CD4-positive, alpha-beta T cell treated with Interleukin-15 for 1 hour (primary cell): ENCODE measurements around the gene ABLIM1.

Experiments
- DNase-seq: peaks from one replicate; pipeline ENCODE4 v3.0.0-alpha.2; 2020

Gene ABLIM1

GRCh38 chr10:114482480-114483304 lies 175.4 kb downstream of the ABLIM1 start:
- no peak for DNase-seq

GRCh38 chr10:114481055-114481454 lies 177.0 kb downstream of the ABLIM1 start:
- DNase-seq = no peak

- DNase-seq = no peak
Measured at GRCh38 chr10:114479836-114480235, 178.2 kb downstream of the ABLIM1 start.

- no peak for DNase-seq
Measured at GRCh38 chr10:114479307-114479706, 178.8 kb downstream of the ABLIM1 start.

GRCh38 chr10:114478281-114478680 lies 179.8 kb downstream of the ABLIM1 start:
- no peak for DNase-seq

- no peak for DNase-seq
Measured at GRCh38 chr10:114477285-114477684, 180.8 kb downstream of the ABLIM1 start.

- no peak for DNase-seq
Measured at GRCh38 chr10:114474989-114475388, 183.1 kb downstream of the ABLIM1 start.

GRCh38 chr10:114473776-114474175 lies 184.3 kb downstream of the ABLIM1 start:
- no peak for DNase-seq

GRCh38 chr10:114472877-114473253 lies 185.2 kb downstream of the ABLIM1 start:
- no peak for DNase-seq

GRCh38 chr10:114471906-114472876 lies 185.9 kb downstream of the ABLIM1 start:
- DNase-seq = no peak

- peak; percentile 67 for DNase-seq
Measured at GRCh38 chr10:114470956-114471905, 186.8 kb downstream of the ABLIM1 start.

GRCh38 chr10:114470361-114470760 lies 187.7 kb downstream of the ABLIM1 start:
- no peak for DNase-seq

GRCh38 chr10:114458955-114459354 lies 199.1 kb downstream of the ABLIM1 start:
- peak; percentile 19 for DNase-seq

- no peak for DNase-seq
Measured at GRCh38 chr10:114458216-114458920, 199.7 kb downstream of the ABLIM1 start.

GRCh38 chr10:114453576-114453975 lies 204.5 kb downstream of the ABLIM1 start:
- no peak for DNase-seq

GRCh38 chr10:114448897-114449296 lies 209.2 kb downstream of the ABLIM1 start:
- DNase-seq = no peak

GRCh38 chr10:114445332-114445731 lies 212.7 kb downstream of the ABLIM1 start:
- no peak for DNase-seq

GRCh38 chr10:114444819-114445218 lies 213.3 kb downstream of the ABLIM1 start:
- DNase-seq = no peak

GRCh38 chr10:114442091-114442630 lies 215.9 kb downstream of the ABLIM1 start:
- DNase-seq = no peak

- no peak for DNase-seq
Measured at GRCh38 chr10:114441107-114441506, 217.0 kb downstream of the ABLIM1 start.

GRCh38 chr10:114437473-114438292 lies 220.4 kb downstream of the ABLIM1 start:
- DNase-seq = no peak
